Colonic mucosa (tissue), 4 donors: ENCODE data around the gene WFDC12. TPM values are rescaled to one million over a fixed set of nuclear protein-coding genes. Genes with fewer than 3 reads are reported as not detected.

Experiments used
- DNase-seq: peaks from one replicate; pipeline ENCODE4 v3.0.0-alpha.2; 2020
- H3K27ac ChIP-seq: fragments of 200-600 bp; one replicate; pipeline ENCODE4 v1.8.0; 2021
- H3K27me3 ChIP-seq: fragments of 200-600 bp; one replicate; pipeline ENCODE4 v1.8.0; 2021
- H3K36me3 ChIP-seq: fragments of 200-600 bp; one replicate; pipeline ENCODE4 v1.8.0; 2021
- H3K4me1 ChIP-seq: fragments of 200-600 bp; one replicate; pipeline ENCODE4 v1.8.0; 2021; ENCODE audit warnings: mild to moderate bottlenecking
- H3K4me3 ChIP-seq: fragments of 200-600 bp; one replicate; pipeline ENCODE4 v1.8.0; 2021
- H3K9ac ChIP-seq, 2 donors: one replicate each; pipeline ENCODE4 v1.7.0; 2013; ENCODE audit warnings: control low read depth in 2 of 2, low read depth in 2 of 2, low read length in 2 of 2
- H3K9me3 ChIP-seq: fragments of 200-600 bp; one replicate; pipeline ENCODE4 v1.8.0; 2021
- intact Hi-C: fragments of 100-400 bp; cut with DNase I; formaldehyde crosslinking; loops from one replicate; pipeline ENCODE4 v1.14.1; 2022
- total RNA-seq, 2 donors: library from RNA; stranded (reverse); fragmentation: NEBNext Ultra II Directional in 1 of 2; extraction: Animal tissue kit (Norgen Biotek cat#: 25700) in 1 of 2; gene quantifications; one replicate each; pipeline ENCODE4 v1.2.1, GENCODE V29; 2021
- TF ChIP-seq, protein P1 (sequence below): fragments of 200-600 bp; IDR thresholded peaks from one replicate; pipeline ENCODE4 v1.8.0; 2022; ENCODE audit warnings: antibody characterized with exemption, mild to moderate bottlenecking
- donor health status: healthy.
- donor health status: DM: no; HTN: no; CAD: no.
- donor health status: DM: no; HTN: no; CAD: no.

The WFDC12 gene
- total RNA-seq, 2 donors from 2014 or later, result not detected

- TF ChIP-seq, protein P1, sequence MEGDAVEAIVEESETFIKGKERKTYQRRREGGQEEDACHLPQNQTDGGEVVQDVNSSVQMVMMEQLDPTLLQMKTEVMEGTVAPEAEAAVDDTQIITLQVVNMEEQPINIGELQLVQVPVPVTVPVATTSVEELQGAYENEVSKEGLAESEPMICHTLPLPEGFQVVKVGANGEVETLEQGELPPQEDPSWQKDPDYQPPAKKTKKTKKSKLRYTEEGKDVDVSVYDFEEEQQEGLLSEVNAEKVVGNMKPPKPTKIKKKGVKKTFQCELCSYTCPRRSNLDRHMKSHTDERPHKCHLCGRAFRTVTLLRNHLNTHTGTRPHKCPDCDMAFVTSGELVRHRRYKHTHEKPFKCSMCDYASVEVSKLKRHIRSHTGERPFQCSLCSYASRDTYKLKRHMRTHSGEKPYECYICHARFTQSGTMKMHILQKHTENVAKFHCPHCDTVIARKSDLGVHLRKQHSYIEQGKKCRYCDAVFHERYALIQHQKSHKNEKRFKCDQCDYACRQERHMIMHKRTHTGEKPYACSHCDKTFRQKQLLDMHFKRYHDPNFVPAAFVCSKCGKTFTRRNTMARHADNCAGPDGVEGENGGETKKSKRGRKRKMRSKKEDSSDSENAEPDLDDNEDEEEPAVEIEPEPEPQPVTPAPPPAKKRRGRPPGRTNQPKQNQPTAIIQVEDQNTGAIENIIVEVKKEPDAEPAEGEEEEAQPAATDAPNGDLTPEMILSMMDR, result no peak
- Histone ChIP-seq H3K9me3 (no peaks in the 10 kb centered on the region), H3K9ac (no peak overlapping the region), H3K36me3 (no peaks in the 10 kb centered on the region), H3K4me1 (no peaks in the 10 kb centered on the region), H3K27ac (no peak overlapping the region), H3K4me3 (no peak overlapping the region), H3K27me3 (peaks cover 3% of the 10 kb centered on the region)
- no peak for DNase-seq
- intact Hi-C loops, result no loop called here
These were observed 32.9 kb downstream of the WFDC12 start for GRCh38 chr20:45091366-45091765.

- Histone ChIP-seq H3K27me3 (no peaks in the 10 kb centered on the region), H3K9ac (no peak overlapping the region), H3K4me1 (no peaks in the 10 kb centered on the region), H3K9me3 (no peaks in the 10 kb centered on the region), H3K27ac (no peak overlapping the region), H3K36me3 (no peaks in the 10 kb centered on the region), H3K4me3 (no peak overlapping the region)
- TF ChIP-seq, protein P1, result no peak
- intact Hi-C loops, result no loop called here
- DNase-seq, result no peak
These were observed 33.8 kb downstream of the WFDC12 start for GRCh38 chr20:45090481-45090880.

- no peak for DNase-seq
- Histone ChIP-seq H3K36me3 (no peaks in the 10 kb centered on the region), H3K4me3 (no peak overlapping the region), H3K4me1 (no peaks in the 10 kb centered on the region), H3K27ac (no peak overlapping the region), H3K27me3 (no peaks in the 10 kb centered on the region), H3K9ac (no peak overlapping the region), H3K9me3 (no peaks in the 10 kb centered on the region)
- intact Hi-C loops, result no loop called here
- TF ChIP-seq, protein P1, result no peak
These were observed 36.0 kb downstream of the WFDC12 start for GRCh38 chr20:45088247-45088646.

DNA sequence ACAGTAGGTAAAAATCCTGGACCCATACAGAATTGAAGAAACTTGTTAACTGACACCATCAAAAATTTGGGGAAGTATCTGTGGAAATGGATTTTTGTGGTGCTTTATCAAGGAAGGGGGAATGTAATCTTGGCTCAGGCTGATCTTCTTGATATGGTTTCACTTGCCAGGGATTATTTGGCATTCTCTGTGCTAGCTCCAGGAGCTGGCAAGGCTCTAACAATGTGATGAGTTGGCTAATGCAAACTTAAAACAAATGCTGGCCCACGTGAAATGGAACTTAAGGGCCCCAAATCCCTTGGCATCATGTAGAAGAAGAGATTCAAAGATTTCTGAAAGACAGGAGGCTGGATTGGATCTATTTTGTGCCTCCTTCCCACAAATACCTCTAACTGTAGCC, 36.5 kb downstream of the WFDC12 start:
- no peak overlapping the region for H3K9ac ChIP-seq

GRCh38 chr20:45087097-45087790, 37.0 kb downstream of the WFDC12 start:
- intact Hi-C loops, result no loop called here
- Histone ChIP-seq H3K27ac (no peak overlapping the region), H3K9me3 (no peaks in the 10 kb centered on the region), H3K4me3 (no peak overlapping the region), H3K36me3 (no peaks in the 10 kb centered on the region), H3K9ac (no peak overlapping the region), H3K27me3 (no peaks in the 10 kb centered on the region), H3K4me1 (no peaks in the 10 kb centered on the region)
- TF ChIP-seq, protein P1, result no peak
- no peak for DNase-seq

More for the DNA sequence above, 36.5 kb downstream of the WFDC12 start:
- H3K27ac ChIP-seq, result no peak overlapping the region
- no peaks in the 10 kb centered on the region for H3K27me3 ChIP-seq
- no peaks in the 10 kb centered on the region for H3K4me1 ChIP-seq
- no peak overlapping the region for H3K4me3 ChIP-seq
- no peaks in the 10 kb centered on the region for H3K36me3 ChIP-seq
- TF ChIP-seq, protein P1, result no peak
- DNase-seq, result no peak
- intact Hi-C loops, result no loop called here
- no peaks in the 10 kb centered on the region for H3K9me3 ChIP-seq
